Uterus (tissue), 4 donors: ENCODE measurements around the gene SLC22A4. TPM values are rescaled to one million over a fixed set of nuclear protein-coding genes. Genes with fewer than 3 reads are reported as not detected.

Experiments
- DNase-seq, 2 donors: peaks; one replicate each; pipeline ENCODE4 v3.0.0-alpha.2; 2019 to 2020
- H3K27ac ChIP-seq, 2 donors: fragments of 200-600 bp; sonication (generic); 1 replicate in 1 of 2; 2 replicates in 1 of 2; pipeline ENCODE4 v1.5.1; 2016 to 2018
- H3K27me3 ChIP-seq, 2 donors: fragments of 200-600 bp; sonication (generic); one replicate each; pipeline ENCODE4 v1.5.1; 2018 to 2019; ENCODE audit warnings: control low read depth in 1 of 2
- H3K36me3 ChIP-seq, 2 donors: fragments of 200-600 bp; sonication (generic); one replicate each; pipeline ENCODE4 v1.5.1; 2019; ENCODE audit warnings: control low read depth in 1 of 2
- H3K4me1 ChIP-seq, 2 donors: fragments of 200-600 bp; sonication (generic); one replicate each; pipeline ENCODE4 v1.5.1; 2018 to 2019; ENCODE audit warnings: control low read depth in 1 of 2
- H3K4me3 ChIP-seq, 2 donors: fragments of 200-600 bp; sonication (generic); 1 replicate in 1 of 2; 2 replicates in 1 of 2; pipeline ENCODE4 v1.5.1; 2018 to 2019; ENCODE audit warnings: mild to moderate bottlenecking in 1 of 2
- H3K9me3 ChIP-seq, 2 donors: fragments of 200-600 bp; sonication (generic); one replicate each; pipeline ENCODE4 v1.5.1; 2019; ENCODE audit warnings: control low read depth in 1 of 2
- POLR2A ChIP-seq, 2 donors: fragments of 450-650 bp; IDR thresholded peaks; one replicate each; pipeline ENCODE4 v1.6.1; 2016; ENCODE audit warnings: antibody characterized with exemption in 2 of 2, mild to moderate bottlenecking in 1 of 2, moderate library complexity in 1 of 2
- intact Hi-C: fragments of 100-400 bp; cut with DNase I; formaldehyde crosslinking; loops from one replicate; pipeline ENCODE4 v1.15.1; 2023; ENCODE audit warnings: low total_unique reads
- total RNA-seq, 4 donors: library from RNA; depleted of rRNA in 3 of 4; stranded (reverse); fragments of >200 nt in 3 of 4; gene quantifications; one replicate each; pipeline versions ENCODE4 v1.1.0 to v1.2.4, GENCODE V29; 2014 to 2023
- TF ChIP-seq, protein P1 (sequence below), 4 experiments: fragments of 200-600 bp in 2 of 4; fragments of 450-650 bp in 2 of 4; sonication (generic) in 2 of 4; IDR thresholded peaks; one replicate each; pipeline ENCODE4 v1.5.1; 2016 to 2019; ENCODE audit warnings: antibody characterized with exemption in 4 of 4, mild to moderate bottlenecking in 2 of 4, moderate library complexity in 1 of 4
- donor health status: DM: yes; HTN: yes; CAD: no.

SLC22A4 gene
- total RNA-seq, 4 donors from 2014 or later, result 0.26 to 4.5 (median 2.3) TPM

DNA sequence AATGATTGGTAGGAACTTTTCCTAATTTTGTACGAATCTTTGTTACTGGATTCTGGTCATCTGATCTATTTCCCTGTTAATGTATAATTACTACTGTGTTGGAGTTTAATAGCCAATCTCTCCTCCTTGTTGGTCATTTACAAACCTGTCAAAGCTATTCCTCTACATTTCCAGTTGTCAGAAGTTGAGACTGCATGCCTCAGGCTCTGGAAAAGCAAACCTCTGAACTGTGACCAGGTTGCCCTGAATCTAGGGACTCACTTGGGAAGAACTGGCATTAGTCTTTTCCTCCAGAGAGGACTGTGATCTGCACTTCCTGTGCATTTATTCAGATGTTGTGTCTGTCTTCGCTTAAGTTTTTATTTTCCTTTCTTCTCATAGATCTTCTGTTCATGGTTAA, 20.6 kb upstream of the SLC22A4 start:
- Histone ChIP-seq H3K4me1 (peaks cover 0 to 11% of the 10 kb centered on the region in 2 donors), H3K9me3 (no peaks in the 10 kb centered on the region), H3K27me3 (no peaks in the 10 kb centered on the region), H3K27ac (no peak overlapping the region), H3K4me3 (no peak overlapping the region), H3K36me3 (no peaks in the 10 kb centered on the region)
- DNase-seq, result no peak
- TF ChIP-seq, protein P1, sequence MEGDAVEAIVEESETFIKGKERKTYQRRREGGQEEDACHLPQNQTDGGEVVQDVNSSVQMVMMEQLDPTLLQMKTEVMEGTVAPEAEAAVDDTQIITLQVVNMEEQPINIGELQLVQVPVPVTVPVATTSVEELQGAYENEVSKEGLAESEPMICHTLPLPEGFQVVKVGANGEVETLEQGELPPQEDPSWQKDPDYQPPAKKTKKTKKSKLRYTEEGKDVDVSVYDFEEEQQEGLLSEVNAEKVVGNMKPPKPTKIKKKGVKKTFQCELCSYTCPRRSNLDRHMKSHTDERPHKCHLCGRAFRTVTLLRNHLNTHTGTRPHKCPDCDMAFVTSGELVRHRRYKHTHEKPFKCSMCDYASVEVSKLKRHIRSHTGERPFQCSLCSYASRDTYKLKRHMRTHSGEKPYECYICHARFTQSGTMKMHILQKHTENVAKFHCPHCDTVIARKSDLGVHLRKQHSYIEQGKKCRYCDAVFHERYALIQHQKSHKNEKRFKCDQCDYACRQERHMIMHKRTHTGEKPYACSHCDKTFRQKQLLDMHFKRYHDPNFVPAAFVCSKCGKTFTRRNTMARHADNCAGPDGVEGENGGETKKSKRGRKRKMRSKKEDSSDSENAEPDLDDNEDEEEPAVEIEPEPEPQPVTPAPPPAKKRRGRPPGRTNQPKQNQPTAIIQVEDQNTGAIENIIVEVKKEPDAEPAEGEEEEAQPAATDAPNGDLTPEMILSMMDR (IDR thresholded peaks at IDR 0.05), result no peak
- TF ChIP-seq POLR2A (IDR thresholded peaks at IDR 0.05), result no peak
- intact Hi-C loops, result no loop called here

DNA sequence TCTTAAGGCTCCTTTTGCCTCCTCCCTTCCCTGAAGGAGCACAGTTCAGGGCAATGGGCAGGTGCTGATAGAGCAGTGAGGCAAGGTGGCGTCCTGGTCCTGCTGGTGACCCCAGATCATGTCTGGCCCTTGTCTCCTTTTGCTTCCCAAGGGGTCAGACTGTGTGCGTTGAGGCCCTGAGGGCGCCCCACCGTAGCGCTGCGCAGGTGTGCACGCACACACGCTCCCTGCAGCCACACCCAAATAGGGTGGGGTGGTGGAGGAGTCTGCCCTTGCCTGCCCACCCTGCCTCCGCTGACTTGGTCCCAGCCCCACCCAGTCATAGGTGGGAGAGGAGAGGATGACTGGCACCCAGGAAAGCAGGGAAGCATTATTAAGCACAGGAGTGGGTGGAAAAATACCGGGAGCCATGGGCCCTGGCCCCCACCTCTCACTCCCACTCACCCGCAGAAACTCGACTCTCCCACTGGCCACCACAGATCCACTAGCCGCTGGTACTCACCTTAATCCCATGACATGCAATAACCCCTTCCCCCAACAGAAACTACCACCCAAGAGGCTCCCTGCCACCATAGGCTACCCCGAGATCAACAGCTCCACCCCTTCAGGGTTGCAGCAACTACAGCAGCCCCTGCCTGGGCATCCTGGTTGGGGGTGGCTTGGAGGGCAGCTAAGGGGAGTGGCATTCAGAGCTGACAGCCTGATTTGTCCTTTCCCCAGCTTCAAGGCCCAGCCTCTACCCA, 20.0 kb upstream of the SLC22A4 start:
- Histone ChIP-seq H3K27me3 (no peaks in the 10 kb centered on the region), H3K4me1 (peaks cover 0 to 5% of the 10 kb centered on the region in 2 donors), H3K9me3 (no peaks in the 10 kb centered on the region), H3K4me3 (no peak overlapping the region), H3K27ac (peak overlapping the region in 1 of 2 donors; percentile 21), H3K36me3 (no peaks in the 10 kb centered on the region)
- DNase-seq, result no peak
- TF ChIP-seq POLR2A (IDR thresholded peaks at IDR 0.05), result no peak
- TF ChIP-seq, protein P1 (IDR thresholded peaks at IDR 0.05), result no peak
- intact Hi-C loops, result no loop called here

DNA sequence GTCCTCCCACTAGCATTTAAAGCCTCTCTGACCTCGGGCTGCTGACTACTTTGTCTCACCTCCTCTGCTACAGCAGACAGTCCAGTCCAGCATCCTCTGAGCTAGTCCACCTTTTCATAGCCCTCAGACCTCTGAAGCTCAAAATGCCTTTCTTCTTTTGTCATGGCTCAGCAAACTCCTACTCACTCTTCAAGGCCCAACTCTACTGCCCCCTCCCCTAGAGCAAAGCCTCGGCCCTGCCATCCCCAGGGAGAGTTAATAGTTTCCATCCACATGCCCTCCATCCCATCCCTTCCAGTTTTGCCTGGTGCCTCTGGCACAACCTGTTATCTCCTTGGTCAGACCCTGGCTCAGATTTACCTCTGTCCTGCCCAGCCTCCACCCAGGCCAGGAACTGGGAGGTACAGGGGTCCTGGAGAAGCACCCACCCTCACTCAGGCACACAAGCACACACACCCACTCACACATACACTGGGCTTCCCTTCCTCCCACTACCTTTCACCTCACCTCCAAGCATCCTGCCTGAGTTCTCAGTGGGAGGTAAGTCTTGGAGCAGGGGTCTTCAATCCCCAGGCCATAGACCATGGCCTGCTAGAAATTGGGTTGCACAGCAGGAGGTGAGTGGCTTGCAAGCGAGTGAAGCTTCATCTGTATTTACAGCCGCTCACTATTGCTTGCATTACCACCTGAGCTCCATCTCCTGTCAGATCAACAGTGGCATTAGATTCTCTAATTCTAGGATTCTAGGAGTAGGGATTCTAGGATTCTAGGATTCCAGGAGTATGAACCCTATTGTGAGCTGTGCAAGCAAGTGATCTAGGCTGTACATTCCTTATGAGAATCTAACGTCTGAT, 18.6 kb upstream of the SLC22A4 start:
- no peak for DNase-seq
- intact Hi-C loops, result no loop called here
- H3K4me1 ChIP-seq, result no peaks in the 10 kb centered on the region
- no peak overlapping the region for H3K4me3 ChIP-seq
- no peaks in the 10 kb centered on the region for H3K27me3 ChIP-seq
- H3K36me3 ChIP-seq, result no peaks in the 10 kb centered on the region
- no peak for TF ChIP-seq POLR2A (IDR thresholded peaks at IDR 0.05)
- no peaks in the 10 kb centered on the region for H3K9me3 ChIP-seq
- peak overlapping the region in 1 of 2 donors; percentile 21 for H3K27ac ChIP-seq

GRCh38 chr5:132277256-132277655, 16.9 kb upstream of the SLC22A4 start:
- DNase-seq, result no peak
- Histone ChIP-seq H3K9me3 (no peaks in the 10 kb centered on the region), H3K36me3 (no peaks in the 10 kb centered on the region), H3K27ac (no peak overlapping the region), H3K4me1 (no peaks in the 10 kb centered on the region), H3K27me3 (no peaks in the 10 kb centered on the region), H3K4me3 (no peak overlapping the region)
- intact Hi-C loops, result no loop called here
- no peak for TF ChIP-seq POLR2A (IDR thresholded peaks at IDR 0.05)
- TF ChIP-seq, protein P1 (IDR thresholded peaks at IDR 0.05), result no peak

DNA sequence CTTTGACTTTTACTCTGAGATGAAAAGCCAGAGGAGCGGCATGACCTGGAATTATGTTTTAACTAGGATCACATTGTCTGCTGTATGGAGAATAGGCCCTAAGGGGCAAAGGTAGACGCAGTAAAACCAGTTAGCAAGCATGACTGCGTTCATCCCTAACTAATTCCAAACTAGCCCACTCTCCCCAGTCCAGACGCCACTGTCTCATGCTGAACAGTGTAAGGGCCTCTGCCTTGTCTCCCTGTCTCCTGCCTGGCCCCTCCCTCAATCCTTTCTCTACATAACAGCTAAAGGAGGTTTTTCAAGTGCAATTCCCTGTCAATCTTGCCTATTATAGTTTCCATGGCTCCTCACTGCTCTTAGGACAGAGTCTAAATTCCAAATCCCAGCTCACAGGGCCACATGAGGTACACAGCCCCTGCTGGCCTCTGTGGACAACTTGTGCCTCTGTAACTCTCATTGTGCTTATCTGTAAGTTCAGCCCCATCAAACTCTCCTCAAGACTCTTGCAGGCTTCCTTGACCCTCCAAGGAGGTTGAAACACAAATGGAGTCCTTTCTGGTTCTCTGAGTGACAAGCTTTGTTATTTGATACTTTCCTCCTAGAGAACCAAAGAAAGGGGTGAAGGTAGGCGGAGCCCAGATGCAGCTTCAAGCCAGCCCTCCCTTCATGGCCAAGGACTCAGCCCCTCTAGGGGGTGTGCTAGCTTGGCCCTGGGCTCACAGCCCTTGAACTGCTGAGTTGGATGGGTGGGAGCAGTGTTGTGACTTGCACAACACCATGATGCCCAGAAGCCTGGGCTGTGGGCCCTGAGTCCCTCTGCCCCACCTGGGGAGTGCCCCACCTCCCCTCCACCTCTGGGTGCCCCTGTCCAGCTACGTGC, 16.0 kb upstream of the SLC22A4 start:
- intact Hi-C loops, result no loop called here
- Histone ChIP-seq H3K36me3 (no peaks in the 10 kb centered on the region), H3K27me3 (no peaks in the 10 kb centered on the region), H3K4me1 (no peaks in the 10 kb centered on the region), H3K9me3 (no peaks in the 10 kb centered on the region), H3K27ac (no peak overlapping the region), H3K4me3 (no peak overlapping the region)
- peak in 1 of 2 donors; percentile 10 for DNase-seq
- no peak for TF ChIP-seq POLR2A (IDR thresholded peaks at IDR 0.05)
- TF ChIP-seq, protein P1 (IDR thresholded peaks at IDR 0.05), result no peak
